ELF-1 (cell line): ENCODE results near the gene FHOD1.
A peak's percentile ranks its signal among the peaks of the same experiment; 100 is the strongest.

ENCODE experiments used
- DNase-seq: peaks from one replicate; pipeline ENCODE4 v3.0.0-alpha.2; 2016; ENCODE audit warnings: low read depth, low spot score

Gene FHOD1

DNA sequence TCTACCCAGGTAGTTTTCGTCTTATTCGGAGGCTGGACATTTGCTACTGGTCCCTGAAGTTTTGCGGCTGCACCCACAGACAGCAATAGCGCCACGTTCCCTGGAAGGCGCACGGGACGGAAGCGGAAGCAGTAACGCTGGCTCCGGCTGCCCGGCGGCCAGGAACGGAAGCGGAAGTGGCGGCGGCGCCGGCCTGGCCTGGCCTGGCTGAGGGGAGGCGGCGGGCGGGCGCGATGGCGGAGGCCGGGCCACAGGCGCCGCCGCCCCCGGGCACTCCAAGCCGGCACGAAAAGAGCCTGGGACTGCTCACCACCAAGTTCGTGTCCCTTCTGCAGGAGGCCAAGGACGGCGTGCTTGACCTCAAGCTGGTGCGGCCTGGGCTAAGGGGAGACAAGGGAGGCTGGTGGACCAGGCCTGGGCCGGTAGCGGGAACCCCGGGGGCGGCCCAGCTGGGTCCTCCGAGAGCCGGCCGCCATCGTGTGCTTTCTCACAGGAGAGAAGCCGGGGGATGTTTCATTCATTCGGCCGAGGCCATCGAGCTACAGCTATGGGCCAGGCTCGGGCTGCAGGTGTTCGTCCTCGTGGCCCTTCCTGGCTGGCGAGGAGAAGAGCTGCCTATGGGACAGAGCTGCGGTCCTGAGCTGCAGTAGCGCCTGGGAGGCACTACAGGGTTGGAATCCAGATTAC lies 55.1 kb downstream of the FHOD1 start, which contains the start of gene E2F4:
Gene E2F4 (plus strand): TSS at position 161 of the 687 bp plus-strand sequence. CDS start 73 bp downstream, at position 234.
- peak; percentile 92 for DNase-seq

DNA sequence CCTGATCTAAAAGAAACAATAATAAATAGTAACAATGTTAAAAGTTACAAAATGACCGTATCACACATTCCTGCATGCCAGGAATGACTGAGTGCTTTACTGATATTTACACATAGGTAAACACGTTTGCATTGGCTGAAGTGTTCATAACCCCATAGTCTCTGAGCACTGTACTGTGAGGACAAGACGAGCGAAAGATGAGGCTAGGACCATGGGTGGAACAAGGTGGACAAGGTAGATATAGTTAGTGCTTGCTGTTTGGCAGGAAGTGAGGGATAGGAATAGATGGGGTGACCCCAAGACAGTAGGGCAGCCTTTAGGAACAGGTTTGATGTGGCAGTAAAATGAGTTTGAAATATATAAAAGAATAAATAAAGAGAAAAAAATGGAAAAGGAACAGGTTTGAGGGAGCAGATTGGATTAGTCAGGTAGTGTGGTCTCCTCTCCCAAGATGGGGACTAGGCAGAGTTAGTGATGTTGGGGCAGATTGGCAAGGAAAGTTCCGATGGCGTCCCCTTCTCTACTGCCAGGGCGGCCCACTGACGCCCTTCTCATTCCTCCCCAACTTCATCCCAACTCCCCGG lies 55.8 kb downstream of the FHOD1 start:
- DNase-seq: no peak

DNA sequence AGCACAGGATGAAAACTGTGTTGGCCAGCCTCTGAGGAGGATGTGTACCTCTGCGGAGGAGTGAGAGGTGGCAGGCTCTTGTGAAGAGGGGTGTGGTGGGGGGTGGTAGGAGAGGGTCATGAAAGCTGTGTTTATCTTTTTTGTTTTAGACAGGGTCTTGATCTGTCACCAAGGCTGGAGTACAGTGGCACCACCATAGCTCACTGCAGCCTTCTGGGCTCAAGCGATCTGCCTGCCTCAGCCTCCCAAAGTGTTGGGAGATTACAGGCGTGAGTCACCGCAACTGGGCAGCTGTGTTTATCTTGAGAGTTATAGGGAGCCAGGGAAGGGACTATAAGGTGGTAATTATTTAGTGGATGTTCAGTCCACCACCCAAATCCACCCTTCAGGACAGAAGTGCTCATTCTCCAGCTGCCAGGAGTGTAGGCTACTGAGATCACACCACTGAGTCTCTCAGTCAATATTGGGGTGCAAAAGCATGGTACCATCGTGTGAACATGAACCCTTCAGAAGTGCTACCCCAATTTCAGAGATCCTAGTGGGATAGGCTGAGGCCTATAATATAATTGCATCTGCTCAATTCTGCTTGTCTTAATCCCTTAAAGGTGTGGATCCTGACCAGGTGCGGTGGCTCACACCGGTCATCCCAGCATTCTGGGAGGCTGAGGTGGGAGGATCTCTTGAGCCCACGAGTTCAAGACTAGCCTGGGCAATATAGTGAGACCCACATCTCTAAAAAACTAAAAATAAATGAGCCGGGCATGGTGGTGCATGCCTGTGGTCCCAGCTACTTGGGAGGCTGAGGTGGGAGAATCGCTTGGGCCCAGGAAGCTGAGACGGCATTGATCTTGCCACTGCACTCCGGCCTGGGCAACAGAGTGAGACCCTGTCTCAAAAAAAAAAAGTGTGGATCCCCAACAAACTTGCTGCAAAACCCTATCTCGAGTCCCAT lies 56.6 kb downstream of the FHOD1 start:
- DNase-seq: no peak

DNA sequence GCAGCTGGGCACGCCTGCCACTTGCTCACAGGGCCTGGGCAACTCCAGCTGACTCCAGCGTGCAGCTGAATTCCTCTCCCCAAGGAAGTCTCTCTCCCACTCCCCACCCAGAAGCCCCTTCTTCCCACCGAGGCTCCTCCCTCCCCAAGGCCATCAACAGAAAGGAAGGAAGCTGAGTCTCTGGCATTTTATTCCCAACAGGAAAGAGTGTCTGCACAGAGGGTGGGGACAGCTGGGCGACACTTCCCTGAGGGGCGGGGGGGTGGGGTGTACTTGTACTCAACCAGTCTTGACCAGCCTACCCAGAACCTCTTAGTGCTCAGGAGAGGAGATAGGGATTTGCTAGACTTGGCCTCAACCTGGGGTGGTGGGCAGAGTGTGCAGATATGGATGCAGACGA lies 57.2 kb downstream of the FHOD1 start, which contains the start of gene EXOC3L1:
Gene EXOC3L1 (minus strand): TSS at position 96 of the 400 bp plus-strand sequence. CDS start 460 bp downstream, outside the sequence.
- DNase-seq: no peak

DNA sequence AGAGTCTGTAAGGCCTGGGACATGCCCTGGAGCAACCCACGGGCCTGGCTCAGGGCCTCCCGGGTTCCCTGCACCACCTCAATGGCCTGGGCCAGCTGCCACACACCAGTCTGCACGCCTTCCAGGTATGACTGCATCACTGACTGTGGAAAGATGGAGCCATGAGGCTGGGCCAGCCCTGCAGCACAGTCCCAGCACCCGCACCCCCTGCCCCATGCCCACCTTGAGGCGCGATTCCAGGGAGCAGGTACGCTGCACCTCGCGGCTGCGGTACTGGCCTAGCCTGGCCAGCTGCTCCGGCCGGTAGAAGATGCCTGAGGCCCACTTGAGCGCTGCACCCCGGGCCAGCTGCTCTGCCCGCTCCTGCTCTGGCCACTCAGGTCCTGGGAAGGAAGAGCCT lies 58.5 kb downstream of the FHOD1 start:
- DNase-seq: no peak

DNA sequence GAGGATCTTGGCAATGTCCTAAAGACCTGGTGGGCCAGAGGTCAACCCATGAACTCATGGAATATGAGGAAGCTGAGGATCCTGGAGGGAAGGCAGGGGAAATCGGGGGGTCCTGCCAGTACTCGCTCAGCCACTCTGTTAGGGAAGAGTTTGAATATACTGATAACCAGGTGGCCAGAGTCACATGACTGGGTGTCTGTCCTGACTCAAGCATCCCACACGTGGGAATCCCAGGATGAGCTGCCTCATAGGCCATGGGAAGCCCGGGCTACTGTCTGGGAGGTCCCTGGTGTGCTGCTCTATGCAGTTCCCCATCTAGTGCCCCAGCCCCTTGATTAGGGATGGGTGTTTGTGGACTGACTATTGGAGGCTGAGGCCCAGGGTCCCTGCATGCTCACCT lies 59.0 kb downstream of the FHOD1 start:
- no peak for DNase-seq

DNA sequence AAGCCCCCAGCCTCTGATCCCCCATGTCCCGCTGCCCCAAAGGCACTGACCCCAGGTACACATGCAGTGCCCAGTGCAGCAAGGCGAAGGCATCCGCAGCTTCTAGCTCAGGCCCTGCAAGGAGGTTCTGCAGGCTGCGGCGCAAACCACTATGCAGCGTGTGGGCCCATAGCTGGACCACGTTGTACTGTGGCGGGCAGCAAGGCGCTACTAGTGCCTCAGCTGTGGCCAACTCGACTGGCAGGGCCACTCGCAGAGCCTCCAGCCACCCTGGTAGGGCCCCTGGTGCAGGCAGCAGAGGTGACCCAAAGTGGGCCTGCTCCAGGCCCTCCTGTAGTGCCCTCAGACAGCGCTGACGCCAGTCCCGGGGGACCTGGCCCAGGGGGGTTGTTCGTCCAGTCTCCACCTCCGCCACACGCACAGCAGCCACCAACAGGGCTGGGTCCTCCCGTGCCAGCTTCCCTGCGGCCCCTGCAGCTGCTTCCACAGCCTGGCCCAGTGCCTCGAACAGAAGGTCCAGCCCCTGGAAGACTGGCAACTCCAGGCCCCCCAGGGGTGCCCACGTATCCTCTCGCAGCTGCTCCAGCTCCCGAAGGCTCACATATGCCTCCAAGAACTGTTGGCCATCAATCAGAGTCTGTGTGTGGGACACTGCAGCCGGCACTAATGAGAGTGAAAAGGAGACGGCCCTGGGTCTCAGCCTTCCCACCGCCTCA lies 59.9 kb downstream of the FHOD1 start:
- no peak for DNase-seq

DNA sequence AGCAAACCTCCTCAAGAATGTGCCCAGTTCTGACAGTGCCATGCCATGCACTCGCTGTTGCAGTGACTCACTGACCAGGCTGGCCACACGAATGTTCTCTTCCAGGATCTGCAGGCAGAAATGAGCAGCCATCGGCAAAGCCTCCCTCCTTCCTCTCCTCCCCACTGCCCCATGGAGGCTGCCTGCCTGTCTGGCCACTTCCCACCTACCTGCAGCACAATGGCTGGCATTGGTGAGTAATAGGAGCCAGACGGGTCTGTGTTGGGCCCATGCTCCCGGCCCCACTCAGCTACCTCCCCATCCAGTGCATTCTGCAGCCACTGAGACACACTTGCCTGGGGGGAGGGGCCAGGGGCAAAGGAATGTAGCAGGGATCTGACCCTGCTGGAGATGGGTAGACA lies 60.7 kb downstream of the FHOD1 start:
- peak; percentile 74 for DNase-seq

DNA sequence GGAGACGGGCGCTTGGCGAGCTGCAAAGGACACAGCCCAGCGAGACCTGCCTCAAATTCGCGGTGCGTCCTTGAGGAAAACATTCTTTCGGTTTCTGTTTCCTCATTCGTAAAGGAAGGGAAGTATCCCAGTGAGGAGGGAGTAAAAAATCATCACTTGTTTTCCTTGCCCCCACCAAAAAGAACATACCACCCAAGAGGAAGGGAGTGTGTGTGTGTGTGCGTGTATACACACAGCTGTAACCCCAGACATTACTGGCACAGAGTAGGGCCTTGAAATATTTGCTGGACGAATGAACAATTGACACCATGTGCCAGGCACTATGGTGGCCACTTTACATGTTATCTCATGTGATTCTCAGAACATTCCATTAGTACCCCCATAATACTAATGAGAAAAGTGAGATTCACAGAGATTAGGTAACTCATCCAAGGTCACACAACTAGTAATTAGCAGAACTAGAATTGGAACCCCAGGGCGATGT lies 61.6 kb downstream of the FHOD1 start:
- no peak for DNase-seq

DNA sequence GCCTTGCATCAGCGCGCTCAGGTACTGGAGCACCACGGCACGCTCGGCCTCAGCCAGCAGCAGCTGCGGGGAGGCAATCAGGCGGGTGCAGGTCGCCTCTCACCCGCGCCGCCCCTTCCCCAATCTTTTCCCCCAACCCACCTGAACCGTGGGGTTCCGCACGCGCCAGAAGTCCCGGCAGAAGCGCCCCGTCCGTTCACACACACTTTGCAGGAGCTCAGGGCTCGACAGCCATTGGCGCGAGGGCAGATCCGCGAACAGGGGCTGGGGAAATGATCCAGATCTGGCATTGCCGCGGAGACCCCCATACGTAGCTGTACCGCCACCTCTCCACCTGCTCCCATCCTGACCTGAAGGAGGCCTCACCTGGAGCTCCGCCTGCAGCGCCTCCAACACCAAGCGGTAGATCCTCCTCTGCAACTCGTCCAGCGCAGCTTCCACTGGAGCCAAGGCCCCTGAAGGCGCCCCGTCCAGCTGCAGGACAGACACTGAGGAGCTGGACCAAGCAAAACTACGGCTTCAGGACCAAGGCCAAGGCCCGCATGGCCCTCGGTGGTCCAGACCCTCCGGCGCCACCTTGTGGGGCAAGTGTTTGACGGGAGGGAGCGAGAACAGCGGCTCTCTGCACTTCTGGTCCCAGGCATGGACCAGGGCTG lies 62.2 kb downstream of the FHOD1 start:
- peak; percentile 96 for DNase-seq

DNA sequence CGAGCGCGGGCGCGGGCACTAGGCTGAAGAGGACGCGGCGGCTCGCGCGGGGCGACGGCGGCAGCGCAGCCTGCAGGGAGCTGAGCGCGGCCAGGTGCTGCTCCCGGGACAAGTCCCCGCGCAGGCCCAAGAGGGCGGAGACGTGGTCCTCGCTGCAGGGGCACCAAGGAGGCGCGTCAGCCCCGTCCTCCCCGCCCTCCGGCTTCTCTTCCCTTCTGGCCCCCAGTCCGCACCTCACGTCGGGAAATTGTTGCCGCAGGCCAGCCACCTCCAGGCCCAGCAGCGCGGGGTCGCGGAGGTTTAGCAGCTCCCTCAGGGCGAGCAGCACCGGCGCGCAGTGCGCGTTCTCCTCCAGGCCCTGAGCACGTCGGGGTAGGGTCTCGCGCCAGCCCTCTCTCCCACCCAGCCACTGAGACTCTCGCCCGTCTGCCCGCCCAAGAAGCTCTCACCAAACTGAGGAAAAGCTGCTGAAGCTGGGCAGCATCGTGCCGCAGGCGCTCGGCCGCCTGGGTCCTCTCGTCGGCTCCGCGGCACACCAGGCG lies 62.8 kb downstream of the FHOD1 start:
- no peak for DNase-seq

DNA sequence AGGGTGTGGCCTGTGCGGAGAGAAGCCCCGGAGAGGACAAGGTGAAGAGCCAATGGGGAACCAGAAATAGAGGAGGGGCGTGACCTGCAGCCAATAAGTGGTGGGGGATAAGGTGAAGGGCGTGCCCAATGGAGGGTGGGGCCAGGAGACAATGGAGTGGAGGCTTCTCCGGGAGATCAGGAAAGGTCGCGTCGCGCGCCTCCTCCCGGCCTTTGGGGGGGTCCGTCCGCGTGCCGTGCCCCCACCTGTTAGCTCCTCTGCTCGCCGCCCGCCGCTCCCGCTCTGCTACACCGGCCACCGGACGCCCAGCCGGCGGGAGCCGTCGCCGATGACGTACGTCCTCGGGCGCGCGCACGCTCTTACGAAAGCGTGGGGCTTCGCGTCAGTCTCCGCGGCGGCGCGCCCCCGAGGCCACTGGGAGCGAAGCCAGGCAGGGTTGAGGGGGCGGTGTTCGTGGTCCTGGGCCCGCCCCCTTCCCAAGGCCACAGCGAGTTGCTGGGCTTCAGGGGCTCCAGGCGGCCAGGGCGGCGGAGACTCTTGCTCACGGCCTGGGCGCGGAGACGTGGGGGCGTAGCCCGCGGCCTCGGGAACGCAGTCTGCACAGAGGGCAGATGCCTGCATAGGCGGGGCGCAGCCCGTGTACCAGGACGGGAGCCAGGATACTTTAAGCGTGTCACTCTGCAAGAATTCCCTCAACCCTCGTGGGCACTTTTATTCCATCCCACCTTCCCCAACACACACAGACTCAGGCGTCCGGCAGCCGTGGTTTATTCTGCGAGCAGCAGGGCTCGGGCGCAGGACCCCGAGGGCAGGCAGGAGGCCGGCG lies 63.4 kb downstream of the FHOD1 start, which contains the start of gene MATCAP1:
Gene MATCAP1 (minus strand): TSS at position 337 of the 826 bp plus-strand sequence. CDS start 3,353 bp downstream, outside the sequence.
- DNase-seq: peak; percentile 98

DNA sequence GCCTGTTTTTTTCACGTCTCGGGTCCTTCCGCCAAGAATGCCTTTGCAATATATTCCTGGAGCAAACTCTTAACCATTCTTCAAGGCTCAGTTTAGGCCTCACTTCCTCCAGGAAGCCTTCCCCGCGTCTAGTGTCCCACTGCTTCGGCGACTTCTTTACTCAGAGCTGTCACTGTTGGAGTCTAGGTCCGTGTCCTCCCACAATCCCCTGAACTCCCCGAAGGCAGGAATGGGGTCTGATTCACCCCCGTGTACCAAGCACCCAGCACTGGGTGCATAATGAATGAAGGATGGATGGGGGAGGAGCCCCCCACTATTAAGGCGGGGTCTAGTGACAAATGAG lies 64.0 kb downstream of the FHOD1 start:
- no peak for DNase-seq

DNA sequence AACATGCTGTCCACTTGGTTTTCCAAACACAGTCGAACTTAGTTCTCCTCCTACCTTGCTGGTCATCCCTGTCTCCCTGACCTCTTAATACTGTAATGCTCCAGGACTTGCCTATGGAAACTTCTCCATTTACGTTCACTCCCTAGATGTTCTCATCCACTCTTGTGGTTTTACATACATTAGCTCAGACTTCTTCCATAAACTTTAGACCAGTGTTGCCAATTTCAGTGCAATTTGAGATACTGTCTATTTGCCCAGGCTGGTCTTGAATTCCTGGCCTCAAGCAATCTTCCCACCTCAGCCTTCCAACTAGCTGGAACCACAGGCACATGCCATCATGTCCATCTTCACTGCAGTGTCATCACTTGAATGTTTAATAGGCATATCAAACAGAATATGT lies 65.0 kb downstream of the FHOD1 start:
- no peak for DNase-seq

DNA sequence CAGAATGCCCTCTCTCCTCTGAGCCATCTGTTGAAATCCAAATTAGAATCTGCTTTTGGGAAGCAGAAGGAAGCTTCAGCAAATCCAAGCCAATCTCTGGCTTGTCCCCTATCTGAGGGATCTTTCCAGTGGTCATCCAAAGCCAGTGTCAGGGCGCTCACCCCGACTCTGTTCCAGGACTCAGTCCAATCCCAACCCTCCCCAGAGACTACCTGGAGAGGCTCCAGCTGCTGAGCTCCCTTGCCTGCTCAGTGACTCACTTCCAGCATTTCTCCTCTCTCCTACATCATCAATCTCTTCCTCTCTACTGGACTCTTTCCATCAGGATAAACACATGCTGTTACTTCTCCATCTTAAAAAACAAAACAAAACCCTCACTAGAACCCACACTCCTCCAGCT lies 65.9 kb downstream of the FHOD1 start:
- no peak for DNase-seq

DNA sequence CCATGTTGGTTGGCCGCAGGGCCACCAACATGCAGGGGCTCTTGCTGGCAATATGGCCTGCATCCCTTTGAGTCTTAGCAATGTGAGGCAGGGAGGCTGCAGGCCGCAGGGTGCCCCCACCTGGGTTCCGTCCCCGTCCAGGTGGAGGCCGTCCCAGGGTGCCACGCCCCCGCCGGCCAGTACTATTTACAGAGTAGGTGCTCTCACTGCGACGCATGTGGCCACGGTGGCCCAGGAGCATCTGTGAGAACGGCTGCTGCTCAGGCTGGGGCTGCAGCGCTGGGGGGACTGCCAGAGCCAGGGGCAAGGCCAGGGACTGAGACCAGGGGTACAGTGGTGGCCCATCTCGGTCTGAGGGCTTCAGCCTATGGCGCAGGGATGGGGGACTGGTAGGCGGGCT lies 67.1 kb downstream of the FHOD1 start:
- DNase-seq: no peak

DNA sequence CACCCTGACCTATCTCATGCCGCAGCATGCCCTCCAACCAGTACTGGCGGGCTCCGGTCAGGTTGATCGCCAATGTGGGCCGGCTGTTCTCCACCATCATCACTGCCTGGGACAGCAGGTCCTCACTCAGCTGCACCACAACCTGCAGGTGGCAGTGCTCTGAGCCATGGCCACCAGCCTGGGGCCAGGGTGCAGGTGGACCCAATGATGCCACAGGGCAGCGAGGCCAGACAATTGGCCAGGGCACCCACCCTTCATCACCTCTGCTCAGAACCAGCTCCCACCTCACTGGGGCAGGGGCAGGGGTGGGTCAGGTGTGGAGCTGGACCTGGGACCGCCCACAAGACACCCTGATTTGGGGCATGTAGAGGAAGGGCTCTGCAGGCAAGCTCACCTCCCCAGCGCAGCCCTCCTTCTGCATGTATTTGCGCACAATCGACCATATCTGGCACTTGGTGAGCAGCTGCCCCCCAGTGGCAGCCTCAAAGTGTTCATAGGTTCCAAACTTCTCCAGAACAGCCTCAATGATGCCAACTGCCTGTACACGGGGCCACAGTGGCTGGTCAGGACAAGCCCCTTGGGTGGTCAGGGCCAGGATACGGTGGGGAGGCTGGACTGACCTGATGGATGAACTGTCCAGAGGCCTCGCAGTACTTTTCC lies 67.7 kb downstream of the FHOD1 start:
- DNase-seq: no peak
